Uterus (tissue), 2 donors: Measurements from ENCODE around the gene C1orf94.

ENCODE experiments used
- CTCF ChIP-seq, 4 experiments: fragments of 200-600 bp in 2 of 4; fragments of 450-650 bp in 2 of 4; sonication (generic) in 2 of 4; IDR thresholded peaks; one replicate each; pipeline ENCODE4 v1.5.1; 2016 to 2019; ENCODE audit warnings: antibody characterized with exemption in 4 of 4, mild to moderate bottlenecking in 2 of 4, moderate library complexity in 1 of 4
- POLR2A ChIP-seq, 2 donors: fragments of 450-650 bp; IDR thresholded peaks; one replicate each; pipeline ENCODE4 v1.6.1; 2016; ENCODE audit warnings: antibody characterized with exemption in 2 of 2, mild to moderate bottlenecking in 1 of 2, moderate library complexity in 1 of 2

- TF ChIP-seq CTCF (IDR thresholded peaks at IDR 0.05): no peak
- no peak for TF ChIP-seq POLR2A (IDR thresholded peaks at IDR 0.05)
Measured at GRCh38 chr1:34128186-34128889, 48.4 kb upstream of the C1orf94 start.
